ENCODE measurements around the gene SLC4A4.

Gene SLC4A4

GRCh38 chr4:71396382-71396781 lies 57.6 kb downstream of the SLC4A4 start:
- Histone ChIP-seq H3K27ac (ENCODE audit: low read depth, low read length) (no peak overlapping the region), H3F3A (ENCODE audit: control insufficient read depth, insufficient read depth) (no peaks in the 10 kb centered on the region), H3K27me3 (ENCODE audit: control insufficient read depth, low read length) (no peaks in the 10 kb centered on the region), H4K20me1 (ENCODE audit: control insufficient read depth, insufficient read depth, low read depth, low read length) (no peaks in the 10 kb centered on the region), H3K4me1 (ENCODE audit: control insufficient read depth, low read length) (no peaks in the 10 kb centered on the region), H3K4me3 (ENCODE audit: low read length) (no peak overlapping the region), H3K9me2 (replicated peaks; ENCODE audit: control insufficient read depth, low read length) (no peaks in the 10 kb centered on the region), H3K36me3 (ENCODE audit: control insufficient read depth, low read length) (no peaks in the 10 kb centered on the region), H3K79me2 (ENCODE audit: control insufficient read depth, low read length) (no peaks in the 10 kb centered on the region), H3K9me3 (ENCODE audit: control insufficient read depth, insufficient read depth, low read length) (no peaks in the 10 kb centered on the region), H3K4me2 (ENCODE audit: low read length) (no peak overlapping the region)
- no peak for TF ChIP-seq EZH2phosphoT487 (IDR thresholded peaks at IDR 0.05; ENCODE audit: borderline replicate concordance, low read length)
- TF ChIP-seq, protein P1, sequence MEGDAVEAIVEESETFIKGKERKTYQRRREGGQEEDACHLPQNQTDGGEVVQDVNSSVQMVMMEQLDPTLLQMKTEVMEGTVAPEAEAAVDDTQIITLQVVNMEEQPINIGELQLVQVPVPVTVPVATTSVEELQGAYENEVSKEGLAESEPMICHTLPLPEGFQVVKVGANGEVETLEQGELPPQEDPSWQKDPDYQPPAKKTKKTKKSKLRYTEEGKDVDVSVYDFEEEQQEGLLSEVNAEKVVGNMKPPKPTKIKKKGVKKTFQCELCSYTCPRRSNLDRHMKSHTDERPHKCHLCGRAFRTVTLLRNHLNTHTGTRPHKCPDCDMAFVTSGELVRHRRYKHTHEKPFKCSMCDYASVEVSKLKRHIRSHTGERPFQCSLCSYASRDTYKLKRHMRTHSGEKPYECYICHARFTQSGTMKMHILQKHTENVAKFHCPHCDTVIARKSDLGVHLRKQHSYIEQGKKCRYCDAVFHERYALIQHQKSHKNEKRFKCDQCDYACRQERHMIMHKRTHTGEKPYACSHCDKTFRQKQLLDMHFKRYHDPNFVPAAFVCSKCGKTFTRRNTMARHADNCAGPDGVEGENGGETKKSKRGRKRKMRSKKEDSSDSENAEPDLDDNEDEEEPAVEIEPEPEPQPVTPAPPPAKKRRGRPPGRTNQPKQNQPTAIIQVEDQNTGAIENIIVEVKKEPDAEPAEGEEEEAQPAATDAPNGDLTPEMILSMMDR (IDR thresholded peaks at IDR 0.05; ENCODE audit: low read depth, low read length, poor library complexity, severe bottlenecking), result no peak

DNA sequence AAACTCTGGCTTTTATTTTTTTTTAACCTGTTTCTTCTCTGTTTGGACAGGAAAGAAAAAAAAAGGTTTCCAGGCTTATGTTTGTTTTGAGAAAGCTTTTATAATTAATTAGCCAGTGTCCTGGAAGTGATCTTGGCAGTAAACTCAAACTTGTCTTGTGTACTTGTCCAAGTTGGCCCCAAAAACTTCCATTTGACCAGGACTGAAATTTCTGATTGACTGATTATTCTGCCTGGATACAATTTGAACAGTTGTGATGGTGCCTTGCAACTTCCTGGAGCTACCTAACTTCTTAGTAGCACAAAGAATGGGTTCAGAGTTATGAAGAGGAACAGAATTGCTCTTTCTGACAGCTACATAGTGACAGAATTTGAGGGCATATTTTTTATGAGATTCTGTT lies 62.0 kb downstream of the SLC4A4 start:
- no peaks in the 10 kb centered on the region for H4K20me1 ChIP-seq (ENCODE audit: control insufficient read depth, insufficient read depth, low read depth, low read length)
- H3K27ac ChIP-seq (ENCODE audit: low read depth, low read length), result no peak overlapping the region
- H3K9me3 ChIP-seq (ENCODE audit: control insufficient read depth, insufficient read depth, low read length), result no peaks in the 10 kb centered on the region
- no peak overlapping the region for H3K4me2 ChIP-seq (ENCODE audit: low read length)
- TF ChIP-seq, protein P1 (IDR thresholded peaks at IDR 0.05; ENCODE audit: low read depth, low read length, poor library complexity, severe bottlenecking), result no peak
- no peak for TF ChIP-seq EZH2phosphoT487 (IDR thresholded peaks at IDR 0.05; ENCODE audit: borderline replicate concordance, low read length)
- H3K4me3 ChIP-seq (ENCODE audit: low read length), result no peak overlapping the region
- H3K4me1 ChIP-seq (ENCODE audit: control insufficient read depth, low read length), result no peaks in the 10 kb centered on the region
- no peaks in the 10 kb centered on the region for H3K79me2 ChIP-seq (ENCODE audit: control insufficient read depth, low read length)
- H3K27me3 ChIP-seq (ENCODE audit: control insufficient read depth, low read length), result no peaks in the 10 kb centered on the region
- H3K9me2 ChIP-seq (replicated peaks; ENCODE audit: control insufficient read depth, low read length), result no peaks in the 10 kb centered on the region
- no peaks in the 10 kb centered on the region for H3K36me3 ChIP-seq (ENCODE audit: control insufficient read depth, low read length)
- no peaks in the 10 kb centered on the region for H3F3A ChIP-seq (ENCODE audit: control insufficient read depth, insufficient read depth)

- Histone ChIP-seq H3K9me3 (ENCODE audit: control insufficient read depth, insufficient read depth, low read length) (no peaks in the 10 kb centered on the region), H3K36me3 (ENCODE audit: control insufficient read depth, low read length) (no peaks in the 10 kb centered on the region), H3K4me1 (ENCODE audit: control insufficient read depth, low read length) (no peaks in the 10 kb centered on the region), H3K4me2 (ENCODE audit: low read length) (no peak overlapping the region), H3K79me2 (ENCODE audit: control insufficient read depth, low read length) (no peaks in the 10 kb centered on the region), H3K9me2 (replicated peaks; ENCODE audit: control insufficient read depth, low read length) (no peaks in the 10 kb centered on the region), H3K4me3 (ENCODE audit: low read length) (no peak overlapping the region), H3K27ac (ENCODE audit: low read depth, low read length) (no peak overlapping the region), H3K27me3 (ENCODE audit: control insufficient read depth, low read length) (no peaks in the 10 kb centered on the region), H3F3A (ENCODE audit: control insufficient read depth, insufficient read depth) (no peaks in the 10 kb centered on the region), H4K20me1 (ENCODE audit: control insufficient read depth, insufficient read depth, low read depth, low read length) (no peaks in the 10 kb centered on the region)
- TF ChIP-seq, protein P1 (IDR thresholded peaks at IDR 0.05; ENCODE audit: low read depth, low read length, poor library complexity, severe bottlenecking), result no peak
- no peak for TF ChIP-seq EZH2phosphoT487 (IDR thresholded peaks at IDR 0.05; ENCODE audit: borderline replicate concordance, low read length)
Observed at GRCh38 chr4:71402616-71403015, 63.8 kb downstream of the SLC4A4 start.

GRCh38 chr4:71404049-71404448 lies 65.2 kb downstream of the SLC4A4 start:
- no peak for TF ChIP-seq EZH2phosphoT487 (IDR thresholded peaks at IDR 0.05; ENCODE audit: borderline replicate concordance, low read length)
- TF ChIP-seq, protein P1 (IDR thresholded peaks at IDR 0.05; ENCODE audit: low read depth, low read length, poor library complexity, severe bottlenecking), result no peak
- H3K79me2 ChIP-seq (ENCODE audit: control insufficient read depth, low read length), result no peaks in the 10 kb centered on the region
- H3K4me3 ChIP-seq (ENCODE audit: low read length), result no peak overlapping the region
- H3K4me1 ChIP-seq (ENCODE audit: control insufficient read depth, low read length), result no peaks in the 10 kb centered on the region
- H3K4me2 ChIP-seq (ENCODE audit: low read length), result no peak overlapping the region
- no peaks in the 10 kb centered on the region for H4K20me1 ChIP-seq (ENCODE audit: control insufficient read depth, insufficient read depth, low read depth, low read length)
- H3K9me3 ChIP-seq (ENCODE audit: control insufficient read depth, insufficient read depth, low read length), result no peaks in the 10 kb centered on the region
- H3K36me3 ChIP-seq (ENCODE audit: control insufficient read depth, low read length), result no peaks in the 10 kb centered on the region
- no peaks in the 10 kb centered on the region for H3K9me2 ChIP-seq (replicated peaks; ENCODE audit: control insufficient read depth, low read length)
- no peaks in the 10 kb centered on the region for H3F3A ChIP-seq (ENCODE audit: control insufficient read depth, insufficient read depth)
- no peak overlapping the region for H3K27ac ChIP-seq (ENCODE audit: low read depth, low read length)
- H3K27me3 ChIP-seq (ENCODE audit: control insufficient read depth, low read length), result no peaks in the 10 kb centered on the region
